ENCODE measurements around the gene RNF121.
A peak's percentile ranks its signal among the peaks of the same experiment; 100 is the strongest.
"Not testable (repeated sequence)": the region's sequence is repeated elsewhere in the genome, so short reads cannot be mapped to it uniquely, and the experiment has no call there.

RNF121 gene

GRCh38 chr11:71928737-71929443 lies at the start of gene RNF121:
Gene RNF121, plus strand, starts transcription at chr11:71929046. Its CDS starts 16 bp downstream, at chr11:71929062.
- DNase-seq = peak; percentile 95

GRCh38 chr11:71885806-71886205 lies 43.0 kb upstream of the RNF121 start:
- DNase-seq = not testable (repeated sequence)

GRCh38 chr11:71888335-71889010 lies 40.4 kb upstream of the RNF121 start:
- DNase-seq = not testable (repeated sequence)

- not testable (repeated sequence) for DNase-seq
Observed at GRCh38 chr11:71889181-71889872, 39.5 kb upstream of the RNF121 start.

GRCh38 chr11:71895961-71896360 lies 32.9 kb upstream of the RNF121 start:
- no peak for DNase-seq

GRCh38 chr11:71901137-71901536 lies 27.7 kb upstream of the RNF121 start:
- DNase-seq = peak; percentile 15

GRCh38 chr11:71908218-71908617 lies 20.6 kb upstream of the RNF121 start:
- no peak for DNase-seq

- DNase-seq = not testable (repeated sequence)
Observed at GRCh38 chr11:71910775-71911174, 18.1 kb upstream of the RNF121 start.

- not testable (repeated sequence) for DNase-seq
Observed at GRCh38 chr11:71911321-71911985, 17.4 kb upstream of the RNF121 start.

GRCh38 chr11:71911986-71912340 lies 16.9 kb upstream of the RNF121 start:
- not testable (repeated sequence) for DNase-seq

GRCh38 chr11:71913756-71914526 lies 14.9 kb upstream of the RNF121 start:
- no peak for DNase-seq

GRCh38 chr11:71914617-71915189 lies 14.1 kb upstream of the RNF121 start:
- DNase-seq = no peak

- no peak for DNase-seq
Observed at GRCh38 chr11:71917646-71918140, 11.2 kb upstream of the RNF121 start.

- DNase-seq = peak; percentile 88
Observed at GRCh38 chr11:71927820-71928736, 768 bp upstream of the RNF121 start, which contains the start of gene XNDC1N. Gene XNDC1N, minus strand, starts transcription at chr11:71928594. Its CDS starts 5,241 bp downstream, at chr11:71923353.

GRCh38 chr11:71929491-71929890 lies 645 bp downstream of the RNF121 start:
- DNase-seq = no peak

- DNase-seq = no peak
Observed at GRCh38 chr11:71930556-71931244, 1.9 kb downstream of the RNF121 start.

GRCh38 chr11:71931245-71931602 lies 2.4 kb downstream of the RNF121 start:
- no peak for DNase-seq

GRCh38 chr11:71933141-71933933 lies 4.5 kb downstream of the RNF121 start:
- DNase-seq = no peak

- no peak for DNase-seq
Observed at GRCh38 chr11:71934213-71934612, 5.4 kb downstream of the RNF121 start.

Data from NCI-H226 (cell line).